ENCODE measurements around the gene CD163L1.

The CD163L1 gene

GRCh38 chr12:7324176-7324575 is 119.8 kb downstream of the CD163L1 start:
- no peaks in the 10 kb centered on the region for H3K79me1 ChIP-seq (ENCODE audit: low read depth, low read length)
- H2AFZ ChIP-seq (ENCODE audit: low read length): no peak overlapping the region
- H3K36me3 ChIP-seq (replicated peaks in 1 of 2; ENCODE audit: control insufficient read depth in 2 of 2, insufficient read depth in 2 of 2, low read length in 2 of 2): no peaks in the 10 kb centered on the region
- no peak overlapping the region for H3K9ac ChIP-seq (ENCODE audit: low read depth, low read length, poor library complexity)
- WGBS, 2 donors (ENCODE audit: extremely low coverage in 2 of 2, insufficient read length in 2 of 2, insufficient replicate concordance in 1 of 2): no CpG with 5 or more reads among the region's 5 CpGs
- H3K9me3 ChIP-seq (replicated peaks in 1 of 2; ENCODE audit: control insufficient read depth in 2 of 2, insufficient read depth in 1 of 2, low read depth in 1 of 2, low read length in 2 of 2): no peaks in the 10 kb centered on the region
- H2BK12ac ChIP-seq (ENCODE audit: low read length): no peak overlapping the region
- no peak overlapping the region for H3K4me3 ChIP-seq (ENCODE audit: low read length in 2 of 2)
- no peak overlapping the region for H3K4me2 ChIP-seq (ENCODE audit: insufficient read depth, low read length, poor library complexity, severe bottlenecking)
- H3K4me1 ChIP-seq (ENCODE audit: control insufficient read depth in 2 of 2, insufficient read depth in 1 of 2, low read depth in 1 of 2, low read length in 2 of 2): no peaks in the 10 kb centered on the region
- no peak overlapping the region for H3K14ac ChIP-seq (ENCODE audit: low read length)
- H2BK5ac ChIP-seq (ENCODE audit: low read length): no peak overlapping the region
- no peak overlapping the region for H3K18ac ChIP-seq (ENCODE audit: low read length)
- no peak overlapping the region for H2BK120ac ChIP-seq (ENCODE audit: low read depth, low read length)
- peaks cover 0 to 2% (median 0%) of the 10 kb centered on the region in 3 experiments for H3K27me3 ChIP-seq (ENCODE audit: control insufficient read depth in 3 of 3, insufficient read depth in 3 of 3, low read depth in 1 of 3, low read length in 3 of 3)
- H2AK5ac ChIP-seq (ENCODE audit: low read depth, low read length): no peak overlapping the region
- H4K8ac ChIP-seq (ENCODE audit: low read depth, low read length): no peak overlapping the region
- no peak overlapping the region for H3K23ac ChIP-seq (ENCODE audit: low read depth, low read length, poor library complexity)
- no peak overlapping the region for H4K91ac ChIP-seq (ENCODE audit: low read depth, low read length, poor library complexity)
- no peak overlapping the region for H3K4ac ChIP-seq (ENCODE audit: low read length)
- no peak overlapping the region for H3K27ac ChIP-seq (replicated peaks; ENCODE audit: low read length)
- no peak for DNase-seq (ENCODE audit: low spot score)
- H2BK15ac ChIP-seq (ENCODE audit: low read length): no peak overlapping the region

GRCh38 chr12:7322599-7322998 is 121.4 kb downstream of the CD163L1 start:
- Histone ChIP-seq H3K18ac (ENCODE audit: low read length) (no peak overlapping the region), H2BK15ac (ENCODE audit: low read length) (no peak overlapping the region), H3K36me3 (replicated peaks in 1 of 2; ENCODE audit: control insufficient read depth in 2 of 2, insufficient read depth in 2 of 2, low read length in 2 of 2) (no peaks in the 10 kb centered on the region), H4K8ac (ENCODE audit: low read depth, low read length) (no peak overlapping the region), H3K79me1 (ENCODE audit: low read depth, low read length) (no peaks in the 10 kb centered on the region), H3K4ac (ENCODE audit: low read length) (no peak overlapping the region), H2BK120ac (ENCODE audit: low read depth, low read length) (no peak overlapping the region), H3K4me2 (ENCODE audit: insufficient read depth, low read length, poor library complexity, severe bottlenecking) (no peak overlapping the region), H4K91ac (ENCODE audit: low read depth, low read length, poor library complexity) (no peak overlapping the region), H3K14ac (ENCODE audit: low read length) (no peak overlapping the region), H2AFZ (ENCODE audit: low read length) (no peak overlapping the region), H3K27ac (replicated peaks; ENCODE audit: low read length) (no peak overlapping the region), H2AK5ac (ENCODE audit: low read depth, low read length) (no peak overlapping the region), H3K9ac (ENCODE audit: low read depth, low read length, poor library complexity) (no peak overlapping the region), H3K4me3 (ENCODE audit: low read length in 2 of 2) (no peak overlapping the region), H3K4me1 (ENCODE audit: control insufficient read depth in 2 of 2, insufficient read depth in 1 of 2, low read depth in 1 of 2, low read length in 2 of 2) (no peaks in the 10 kb centered on the region), H2BK5ac (ENCODE audit: low read length) (no peak overlapping the region), H3K27me3 (ENCODE audit: control insufficient read depth in 3 of 3, insufficient read depth in 3 of 3, low read depth in 1 of 3, low read length in 3 of 3) (peaks cover 0 to 2% (median 0%) of the 10 kb centered on the region in 3 experiments), H3K23ac (ENCODE audit: low read depth, low read length, poor library complexity) (no peak overlapping the region), H3K9me3 (replicated peaks in 1 of 2; ENCODE audit: control insufficient read depth in 2 of 2, insufficient read depth in 1 of 2, low read depth in 1 of 2, low read length in 2 of 2) (no peaks in the 10 kb centered on the region), H2BK12ac (ENCODE audit: low read length) (no peak overlapping the region)
- no CpG with 5 or more reads among the region's 5 CpGs for WGBS, 2 donors (ENCODE audit: extremely low coverage in 2 of 2, insufficient read length in 2 of 2, insufficient replicate concordance in 1 of 2)
- DNase-seq (ENCODE audit: low spot score): no peak

- Histone ChIP-seq H3K36me3 (replicated peaks in 1 of 2; ENCODE audit: control insufficient read depth in 2 of 2, insufficient read depth in 2 of 2, low read length in 2 of 2) (no peaks in the 10 kb centered on the region), H3K4me1 (ENCODE audit: control insufficient read depth in 2 of 2, insufficient read depth in 1 of 2, low read depth in 1 of 2, low read length in 2 of 2) (no peaks in the 10 kb centered on the region), H2AFZ (ENCODE audit: low read length) (no peak overlapping the region), H2AK5ac (ENCODE audit: low read depth, low read length) (no peak overlapping the region), H3K4me2 (ENCODE audit: insufficient read depth, low read length, poor library complexity, severe bottlenecking) (no peak overlapping the region), H2BK5ac (ENCODE audit: low read length) (no peak overlapping the region), H3K27me3 (ENCODE audit: control insufficient read depth in 3 of 3, insufficient read depth in 3 of 3, low read depth in 1 of 3, low read length in 3 of 3) (peaks cover 0 to 2% (median 0%) of the 10 kb centered on the region in 3 experiments), H2BK12ac (ENCODE audit: low read length) (no peak overlapping the region), H3K27ac (replicated peaks; ENCODE audit: low read length) (no peak overlapping the region), H3K9me3 (replicated peaks in 1 of 2; ENCODE audit: control insufficient read depth in 2 of 2, insufficient read depth in 1 of 2, low read depth in 1 of 2, low read length in 2 of 2) (no peaks in the 10 kb centered on the region), H2BK120ac (ENCODE audit: low read depth, low read length) (no peak overlapping the region), H3K14ac (ENCODE audit: low read length) (no peak overlapping the region), H3K9ac (ENCODE audit: low read depth, low read length, poor library complexity) (no peak overlapping the region), H3K18ac (ENCODE audit: low read length) (no peak overlapping the region), H2BK15ac (ENCODE audit: low read length) (no peak overlapping the region), H3K23ac (ENCODE audit: low read depth, low read length, poor library complexity) (no peak overlapping the region), H4K8ac (ENCODE audit: low read depth, low read length) (no peak overlapping the region), H3K4ac (ENCODE audit: low read length) (no peak overlapping the region), H3K4me3 (ENCODE audit: low read length in 2 of 2) (no peak overlapping the region), H3K79me1 (ENCODE audit: low read depth, low read length) (no peaks in the 10 kb centered on the region), H4K91ac (ENCODE audit: low read depth, low read length, poor library complexity) (no peak overlapping the region)
- WGBS, 2 donors (ENCODE audit: extremely low coverage in 2 of 2, insufficient read length in 2 of 2, insufficient replicate concordance in 1 of 2): no CpG with 5 or more reads among the region's 2 CpGs
- no peak for DNase-seq (ENCODE audit: low spot score)
Observed at GRCh38 chr12:7321624-7322023, 122.3 kb downstream of the CD163L1 start.

DNA sequence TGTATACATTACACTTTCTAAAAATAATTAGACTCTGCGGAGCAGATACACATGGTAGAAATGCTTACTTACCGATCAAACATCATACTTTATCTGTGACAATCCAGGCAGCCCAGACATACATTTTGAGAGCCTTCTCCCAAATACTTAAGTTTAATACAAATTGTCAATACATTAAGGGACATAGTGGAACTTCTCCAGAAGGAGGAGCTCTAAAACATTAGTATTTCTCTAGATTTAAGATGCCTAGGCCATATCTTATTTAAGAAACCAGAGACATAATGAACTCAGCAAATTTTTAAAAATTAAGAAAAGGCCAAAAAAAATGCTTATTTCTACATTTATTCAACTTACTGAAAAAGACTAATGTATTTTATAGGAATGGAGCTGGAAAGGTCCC is 124.0 kb downstream of the CD163L1 start:
- no peak overlapping the region for H3K23ac ChIP-seq (ENCODE audit: low read depth, low read length, poor library complexity)
- H3K9ac ChIP-seq (ENCODE audit: low read depth, low read length, poor library complexity): no peak overlapping the region
- H3K36me3 ChIP-seq (replicated peaks in 1 of 2; ENCODE audit: control insufficient read depth in 2 of 2, insufficient read depth in 2 of 2, low read length in 2 of 2): no peaks in the 10 kb centered on the region
- H2BK12ac ChIP-seq (ENCODE audit: low read length): no peak overlapping the region
- H3K4me1 ChIP-seq (ENCODE audit: control insufficient read depth in 2 of 2, insufficient read depth in 1 of 2, low read depth in 1 of 2, low read length in 2 of 2): no peaks in the 10 kb centered on the region
- no CpG with 5 or more reads among the region's 2 CpGs for WGBS, 2 donors (ENCODE audit: extremely low coverage in 2 of 2, insufficient read length in 2 of 2, insufficient replicate concordance in 1 of 2)
- H3K4me3 ChIP-seq (ENCODE audit: low read length in 2 of 2): no peak overlapping the region
- H3K9me3 ChIP-seq (replicated peaks in 1 of 2; ENCODE audit: control insufficient read depth in 2 of 2, insufficient read depth in 1 of 2, low read depth in 1 of 2, low read length in 2 of 2): no peaks in the 10 kb centered on the region
- no peak overlapping the region for H3K4ac ChIP-seq (ENCODE audit: low read length)
- no peak overlapping the region for H2AFZ ChIP-seq (ENCODE audit: low read length)
- no peak overlapping the region for H4K8ac ChIP-seq (ENCODE audit: low read depth, low read length)
- no peak overlapping the region for H4K91ac ChIP-seq (ENCODE audit: low read depth, low read length, poor library complexity)
- H3K4me2 ChIP-seq (ENCODE audit: insufficient read depth, low read length, poor library complexity, severe bottlenecking): no peak overlapping the region
- no peak overlapping the region for H3K27ac ChIP-seq (replicated peaks; ENCODE audit: low read length)
- H3K27me3 ChIP-seq (ENCODE audit: control insufficient read depth in 3 of 3, insufficient read depth in 3 of 3, low read depth in 1 of 3, low read length in 3 of 3): peaks cover 0 to 2% (median 0%) of the 10 kb centered on the region in 3 experiments
- no peak for DNase-seq (ENCODE audit: low spot score)
- no peaks in the 10 kb centered on the region for H3K79me1 ChIP-seq (ENCODE audit: low read depth, low read length)
- H2BK15ac ChIP-seq (ENCODE audit: low read length): no peak overlapping the region
- no peak overlapping the region for H3K14ac ChIP-seq (ENCODE audit: low read length)
- H2BK120ac ChIP-seq (ENCODE audit: low read depth, low read length): no peak overlapping the region
- H3K18ac ChIP-seq (ENCODE audit: low read length): no peak overlapping the region
- no peak overlapping the region for H2AK5ac ChIP-seq (ENCODE audit: low read depth, low read length)
- H2BK5ac ChIP-seq (ENCODE audit: low read length): no peak overlapping the region

All from neuronal stem cell (in vitro differentiated cells).